CD4-positive, alpha-beta T cell (primary cell): ENCODE data around the gene PADI1. TPM values are rescaled to one million over a fixed set of nuclear protein-coding genes. Genes with fewer than 3 reads are reported as not detected.

Experiments used
- ATAC-seq: fragments of 200-7000 bp; cut with Tn5 transposase; one replicate; pipeline ENCODE4 v1.10.0; 2022; ENCODE audit warnings: mild to moderate bottlenecking; ENCODE audit not compliant: poor library complexity
- CTCF ChIA-PET: fragments of 350-600 bp; sonication (Branson Sonifier 250); formaldehyde crosslinking; loops from one replicate; lab custom pipeline; 2021; ENCODE audit warnings: antibody characterized with exemption, inconsistent platforms; lab: Charles Lee
- POLR2A ChIA-PET: fragments of 350-600 bp; sonication (Branson Sonifier 250); formaldehyde crosslinking; loops from one replicate; lab custom pipeline; 2021; ENCODE audit warnings: antibody characterized with exemption, inconsistent platforms; lab: Charles Lee
- DNase-seq, 14 experiments: peaks; one replicate each; pipeline ENCODE4 v3.0.0-alpha.2; 2013 to 2020; ENCODE audit warnings: mixed read lengths in 2 of 14
- H3K27ac ChIP-seq, 2 donors: one replicate each; pipeline versions ENCODE4 v1.5.1 to v1.7.0; 2013; ENCODE audit warnings: low read length in 2 of 2, low read depth in 1 of 2, mild to moderate bottlenecking in 1 of 2
- H3K27me3 ChIP-seq, 2 experiments: 1 replicate in 1 of 2; 2 replicates in 1 of 2; pipeline versions ENCODE4 v1.6.1 to v1.7.0; 2013; ENCODE audit warnings: low read length in 2 of 2, control low read depth in 1 of 2, mild to moderate bottlenecking in 1 of 2, moderate library complexity in 1 of 2; ENCODE audit not compliant: insufficient read depth in 2 of 2, control insufficient read depth in 1 of 2
- H3K36me3 ChIP-seq: one replicate; pipeline ENCODE4 v1.6.1; 2013; ENCODE audit warnings: low read length, control low read depth; ENCODE audit not compliant: insufficient read depth
- H3K4me1 ChIP-seq: one replicate; pipeline ENCODE4 v1.6.1; 2013; ENCODE audit warnings: low read length, control low read depth; ENCODE audit not compliant: insufficient read depth
- H3K4me3 ChIP-seq: one replicate; pipeline ENCODE4 v1.5.1; 2013; ENCODE audit warnings: mild to moderate bottlenecking, low read length, moderate library complexity
- H3K9me3 ChIP-seq, 2 experiments: 1 replicate in 1 of 2; 2 replicates in 1 of 2; pipeline versions ENCODE4 v1.6.1 to v1.7.0; 2013; ENCODE audit warnings: low read length in 2 of 2, mild to moderate bottlenecking in 2 of 2, control low read depth in 1 of 2, moderate library complexity in 1 of 2; ENCODE audit not compliant: control insufficient read depth in 1 of 2, insufficient read depth in 1 of 2
- H3K27ac Mint-ChIP-seq: one replicate; pipeline ENCODE4 v1.8.0; 2020; ENCODE audit warnings: mixed read lengths
- H3K27me3 Mint-ChIP-seq: one replicate; pipeline ENCODE4 v1.8.0; 2021; ENCODE audit warnings: mixed read lengths
- H3K36me3 Mint-ChIP-seq: one replicate; pipeline ENCODE4 v1.8.0; 2021; ENCODE audit warnings: low read depth, mixed read lengths
- H3K4me1 Mint-ChIP-seq: one replicate; pipeline ENCODE4 v1.8.0; 2021; ENCODE audit warnings: low read depth, mixed read lengths
- H3K4me3 Mint-ChIP-seq: one replicate; pipeline ENCODE4 v1.8.0; 2020; ENCODE audit warnings: mild to moderate bottlenecking, mixed read lengths
- H3K9me3 Mint-ChIP-seq: one replicate; pipeline ENCODE4 v1.8.0; 2020; ENCODE audit warnings: mixed read lengths
- intact Hi-C, 2 experiments: fragments of 100-400 bp; cut with DNase I in 1 of 2; cut with micrococcal nuclease in 1 of 2; formaldehyde crosslinking; loops; one replicate each; pipeline versions ENCODE4 v1.15.1 to v1.9.0; 2023 to 2025; cut with DNase I, micrococcal nuclease
- total RNA-seq, 174 experiments: library from RNA in 2 of 174; stranded (reverse) in 2 of 174; gene quantifications; one replicate each; pipeline ENCODE4 v1.2.3 and lab custom pipeline; 2021 to 2026
- TF ChIP-seq, protein P1 (sequence below): fragments of 200-600 bp; IDR thresholded peaks from one replicate; pipeline ENCODE4 v1.8.0; 2022; ENCODE audit warnings: antibody characterized with exemption, mild to moderate bottlenecking

The PADI1 gene
- total RNA-seq, 2 experiments from 2014 or later: not detected

DNA sequence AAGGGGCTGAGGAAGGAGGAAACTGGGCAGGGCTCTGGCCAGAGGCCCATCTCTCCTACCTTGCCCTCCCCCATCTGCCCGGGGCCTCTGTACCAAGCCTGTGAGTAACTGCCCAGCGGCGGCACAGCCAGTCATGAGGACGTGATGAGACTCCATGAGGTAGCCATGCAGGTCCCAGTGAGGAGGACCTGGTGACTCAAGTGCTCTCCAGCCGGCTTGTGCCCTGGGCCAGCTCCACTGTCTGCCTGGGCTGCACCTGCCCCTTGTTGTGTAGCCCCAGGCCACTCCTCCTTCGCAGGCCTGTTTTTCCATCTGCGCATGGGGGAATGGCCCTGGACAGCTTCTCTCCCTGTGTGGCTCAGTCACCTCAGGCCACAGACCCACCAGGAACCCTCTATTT lies 42.0 kb upstream of the PADI1 start:
- H3K27me3 Mint-ChIP-seq: peaks cover under 1% of the 10 kb centered on the region
- H3K4me3 Mint-ChIP-seq: no peak overlapping the region
- Histone ChIP-seq H3K9me3 (peaks cover 0 to 4% of the 10 kb centered on the region in 2 experiments), H3K27ac (no peak overlapping the region), H3K4me3 (no peak overlapping the region), H3K27me3 (no peaks in the 10 kb centered on the region), H3K4me1 (no peaks in the 10 kb centered on the region), H3K36me3 (no peaks in the 10 kb centered on the region)
- CTCF ChIA-PET: no interaction called here
- intact Hi-C loops: no loop called here
- DNase-seq (no peak), ATAC-seq (no peak)
- no peak overlapping the region for H3K27ac Mint-ChIP-seq
- H3K4me1 Mint-ChIP-seq: no peaks in the 10 kb centered on the region
- H3K36me3 Mint-ChIP-seq: no peaks in the 10 kb centered on the region
- no peaks in the 10 kb centered on the region for H3K9me3 Mint-ChIP-seq
- TF ChIP-seq, protein P1, sequence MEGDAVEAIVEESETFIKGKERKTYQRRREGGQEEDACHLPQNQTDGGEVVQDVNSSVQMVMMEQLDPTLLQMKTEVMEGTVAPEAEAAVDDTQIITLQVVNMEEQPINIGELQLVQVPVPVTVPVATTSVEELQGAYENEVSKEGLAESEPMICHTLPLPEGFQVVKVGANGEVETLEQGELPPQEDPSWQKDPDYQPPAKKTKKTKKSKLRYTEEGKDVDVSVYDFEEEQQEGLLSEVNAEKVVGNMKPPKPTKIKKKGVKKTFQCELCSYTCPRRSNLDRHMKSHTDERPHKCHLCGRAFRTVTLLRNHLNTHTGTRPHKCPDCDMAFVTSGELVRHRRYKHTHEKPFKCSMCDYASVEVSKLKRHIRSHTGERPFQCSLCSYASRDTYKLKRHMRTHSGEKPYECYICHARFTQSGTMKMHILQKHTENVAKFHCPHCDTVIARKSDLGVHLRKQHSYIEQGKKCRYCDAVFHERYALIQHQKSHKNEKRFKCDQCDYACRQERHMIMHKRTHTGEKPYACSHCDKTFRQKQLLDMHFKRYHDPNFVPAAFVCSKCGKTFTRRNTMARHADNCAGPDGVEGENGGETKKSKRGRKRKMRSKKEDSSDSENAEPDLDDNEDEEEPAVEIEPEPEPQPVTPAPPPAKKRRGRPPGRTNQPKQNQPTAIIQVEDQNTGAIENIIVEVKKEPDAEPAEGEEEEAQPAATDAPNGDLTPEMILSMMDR: no peak
- POLR2A ChIA-PET: no interaction called here

DNA sequence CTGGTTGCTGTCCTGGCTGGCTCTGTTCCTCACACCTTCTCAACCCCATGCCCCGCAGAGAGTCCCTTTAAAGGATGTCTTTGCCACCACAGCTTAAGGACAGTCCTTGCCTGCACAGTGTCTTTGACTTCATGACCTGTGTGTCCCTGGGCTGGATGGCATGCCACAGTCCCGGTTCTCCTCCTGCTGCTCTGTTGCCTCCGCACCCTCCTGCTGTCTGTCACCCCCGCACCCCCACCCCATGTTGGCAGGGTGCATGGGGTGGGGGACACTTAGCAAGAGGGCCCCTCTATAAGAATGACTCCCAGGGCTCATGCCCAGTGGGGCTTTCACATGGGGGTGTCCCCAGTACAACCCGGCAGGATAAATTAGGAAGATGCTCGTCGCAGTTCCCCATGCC lies 41.6 kb upstream of the PADI1 start:
- H3K4me3 ChIP-seq: no peak overlapping the region
- TF ChIP-seq, protein P1: no peak
- H3K27ac ChIP-seq: no peak overlapping the region
- Mint-ChIP-seq H3K9me3 (no peaks in the 10 kb centered on the region), H3K4me3 (no peak overlapping the region), H3K36me3 (no peaks in the 10 kb centered on the region), H3K4me1 (no peaks in the 10 kb centered on the region), H3K27ac (no peak overlapping the region), H3K27me3 (no peaks in the 10 kb centered on the region)
- no peak for ATAC-seq
- no peaks in the 10 kb centered on the region for H3K36me3 ChIP-seq
- peaks cover 0 to 4% of the 10 kb centered on the region in 2 experiments for H3K9me3 ChIP-seq
- ChIA-PET POLR2A (no interaction called here), CTCF (no interaction called here)
- intact Hi-C loops: no loop called here
- no peaks in the 10 kb centered on the region for H3K27me3 ChIP-seq
- no peaks in the 10 kb centered on the region for H3K4me1 ChIP-seq
- no peak for DNase-seq

DNA sequence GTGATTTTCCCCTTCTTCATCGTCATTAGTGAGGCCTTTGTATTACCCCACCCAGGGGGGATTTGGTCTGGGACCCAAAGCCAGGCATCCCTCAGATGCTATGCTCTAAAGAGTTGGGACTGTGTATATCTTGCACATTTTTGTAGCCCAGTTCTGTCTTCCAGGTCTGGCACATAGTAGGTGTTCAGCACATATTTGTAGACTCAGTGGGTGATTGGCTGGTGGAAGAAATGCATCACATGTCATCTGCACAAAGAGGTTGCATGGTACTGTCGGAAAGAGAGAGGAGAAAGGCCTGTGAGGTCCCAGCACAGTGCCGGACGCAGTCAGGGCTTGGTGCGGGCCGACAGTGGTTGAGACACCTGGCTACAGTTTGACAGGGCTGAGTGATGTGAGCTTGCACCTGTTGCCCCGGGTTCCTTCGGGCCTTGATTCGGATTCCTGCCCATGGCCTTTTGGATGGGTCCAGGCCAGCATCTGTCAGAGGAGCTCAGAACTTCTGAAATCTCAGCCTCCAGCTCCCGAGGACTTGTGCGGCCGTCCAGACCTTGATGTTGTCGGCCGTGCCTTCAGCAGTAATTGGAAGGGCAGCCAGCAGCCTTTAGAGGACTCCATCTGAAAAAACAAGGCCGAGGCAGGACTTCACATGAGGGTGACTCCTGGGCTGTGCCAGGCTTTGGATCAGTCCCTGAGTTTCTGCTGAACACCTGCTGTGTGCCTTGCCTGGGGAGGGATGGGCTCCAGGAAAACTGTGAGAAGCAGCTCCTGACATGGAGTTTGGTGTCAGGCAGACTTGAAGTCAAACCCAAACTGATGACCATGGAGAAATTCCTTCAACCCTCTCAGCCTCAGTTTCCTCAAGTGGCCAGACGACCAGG lies 40.9 kb upstream of the PADI1 start:
- Mint-ChIP-seq H3K4me3 (no peak overlapping the region), H3K27ac (no peak overlapping the region), H3K9me3 (no peaks in the 10 kb centered on the region), H3K36me3 (no peaks in the 10 kb centered on the region), H3K4me1 (no peaks in the 10 kb centered on the region), H3K27me3 (no peaks in the 10 kb centered on the region)
- H3K27ac ChIP-seq: no peak overlapping the region
- no peaks in the 10 kb centered on the region for H3K4me1 ChIP-seq
- TF ChIP-seq, protein P1: no peak
- no peak for ATAC-seq
- CTCF ChIA-PET: no interaction called here
- DNase-seq: no peak
- H3K4me3 ChIP-seq: no peak overlapping the region
- no peaks in the 10 kb centered on the region for H3K27me3 ChIP-seq
- H3K36me3 ChIP-seq: no peaks in the 10 kb centered on the region
- intact Hi-C loops: no loop called here
- no peaks in the 10 kb centered on the region for H3K9me3 ChIP-seq
- POLR2A ChIA-PET: no interaction called here
